Spleen (tissue), 11 donors: ENCODE measurements around the gene SSTR5. TPM values are rescaled to one million over a fixed set of nuclear protein-coding genes. Genes with fewer than 3 reads are reported as not detected.
"Not testable (repeated sequence)": the region's sequence is repeated elsewhere in the genome, so short reads cannot be mapped to it uniquely, and the experiment has no call there.

ENCODE experiments used
- DNase-seq: peaks from one replicate; pipeline ENCODE4 v3.0.0-alpha.2; 2020
- H3K27ac ChIP-seq, 8 donors: fragments of 200-600 bp; sonication (generic) in 7 of 8; 1 replicate in 4 of 8; 2 replicates in 4 of 8; pipeline versions ENCODE4 v1.5.0 to v1.8.0; 2016 to 2021; ENCODE audit warnings: inconsistent platforms in 4 of 8, mild to moderate bottlenecking in 4 of 8, moderate library complexity in 1 of 8
- H3K27me3 ChIP-seq, 7 donors: fragments of 200-600 bp; sonication (generic) in 6 of 7; replicated peaks in 1 of 7; 1 replicate in 4 of 7; 2 replicates in 3 of 7; pipeline versions ENCODE4 v1.5.0 to v1.8.0; 2016 to 2021; ENCODE audit warnings: inconsistent platforms in 3 of 7, mild to moderate bottlenecking in 1 of 7
- H3K36me3 ChIP-seq, 6 donors: fragments of 200-600 bp; sonication (generic) in 5 of 6; 1 replicate in 4 of 6; 2 replicates in 2 of 6; pipeline versions ENCODE4 v1.5.0 to v1.8.0; 2016 to 2021; ENCODE audit warnings: inconsistent platforms in 2 of 6
- H3K4me1 ChIP-seq, 6 donors: fragments of 200-600 bp; sonication (generic) in 5 of 6; 1 replicate in 3 of 6; 2 replicates in 3 of 6; pipeline versions ENCODE4 v1.5.0 to v1.8.0; 2016 to 2021; ENCODE audit warnings: inconsistent platforms in 3 of 6
- H3K4me3 ChIP-seq, 8 donors: fragments of 200-600 bp; sonication (generic) in 7 of 8; 1 replicate in 4 of 8; 2 replicates in 4 of 8; pipeline versions ENCODE4 v1.5.0 to v1.8.0; 2016 to 2021; ENCODE audit warnings: inconsistent platforms in 4 of 8, mild to moderate bottlenecking in 4 of 8, moderate library complexity in 2 of 8
- H3K9me3 ChIP-seq, 8 donors: fragments of 200-600 bp; sonication (generic) in 7 of 8; 1 replicate in 4 of 8; 2 replicates in 4 of 8; pipeline versions ENCODE4 v1.5.0 to v1.8.0; 2016 to 2021; ENCODE audit warnings: inconsistent platforms in 4 of 8
- CTCF ChIP-seq, 11 experiments: fragments of 200-600 bp in 7 of 11; fragments of 450-650 bp in 4 of 11; sonication (generic) in 4 of 11; IDR thresholded peaks in 8 of 11; conservative IDR thresholded peaks in 3 of 11; 1 replicate in 7 of 11; 2 replicates in 4 of 11; pipeline versions ENCODE4 v1.4.0 to v1.8.0; 2016 to 2021; ENCODE audit warnings: antibody characterized with exemption in 11 of 11, inconsistent platforms in 4 of 11, mild to moderate bottlenecking in 1 of 11
- POLR2A ChIP-seq, 3 donors: fragments of 450-650 bp; IDR thresholded peaks; one replicate each; pipeline ENCODE4 v1.5.1; 2017; ENCODE audit warnings: antibody characterized with exemption in 3 of 3, mild to moderate bottlenecking in 1 of 3
- POLR2AphosphoS5 ChIP-seq, 3 donors: sonication (generic); formaldehyde crosslinking; IDR thresholded peaks; one replicate each; pipeline ENCODE4 v1.5.1; 2017; ENCODE audit warnings: antibody characterized with exemption in 3 of 3
- WGBS, 5 donors: extraction: QIAGEN DNeasy Blood & Tissue Kit in 3 of 5; methylation state at CpG; one replicate each; pipeline versions ENCODE4 v1.1.5 to v1.1.7; 2013 to 2018; 5-methylcytosine and 5-hydroxymethylcytosine counted together
- intact Hi-C: fragments of 100-400 bp; cut with DNase I; formaldehyde crosslinking; loops from one replicate; pipeline ENCODE4 v1.15.0; 2023; ENCODE audit warnings: low total_unique reads
- polyA plus RNA-seq, 3 donors: library from polyadenylated mRNA; stranded (reverse); fragments of 200-250 nt; gene quantifications; one replicate each; pipeline ENCODE4 v1.2.1, GENCODE V29; 2013
- total RNA-seq, 7 donors: library from RNA; depleted of rRNA in 3 of 7; stranded (reverse); fragments of >200 nt in 3 of 7; fragmentation: NEBNext Ultra II Directional in 4 of 7; extraction: Animal tissue kit (Norgen Biotek cat#: 25700) in 4 of 7; gene quantifications; one replicate each; pipeline versions ENCODE4 v1.1.0 to v1.2.1, GENCODE V29; 2016 to 2021
- donor health status: healthy with polysubstance abuse.
- donor health status: DM: no; HTN: no; CAD: no; lungs with moderate emphysema.
- donor health status: DM: no; HTN: no; CAD: no.
- donor health status: Bipolar disorder and iron deficiency.
- donor health status: healthy.
- donor health status: DM: no; HTN: no; CAD: no.
- donor health status: DM: yes; HTN: yes; CAD: no.

The SSTR5 gene
- total and polyA plus RNA-seq, 10 donors = not detected

DNA sequence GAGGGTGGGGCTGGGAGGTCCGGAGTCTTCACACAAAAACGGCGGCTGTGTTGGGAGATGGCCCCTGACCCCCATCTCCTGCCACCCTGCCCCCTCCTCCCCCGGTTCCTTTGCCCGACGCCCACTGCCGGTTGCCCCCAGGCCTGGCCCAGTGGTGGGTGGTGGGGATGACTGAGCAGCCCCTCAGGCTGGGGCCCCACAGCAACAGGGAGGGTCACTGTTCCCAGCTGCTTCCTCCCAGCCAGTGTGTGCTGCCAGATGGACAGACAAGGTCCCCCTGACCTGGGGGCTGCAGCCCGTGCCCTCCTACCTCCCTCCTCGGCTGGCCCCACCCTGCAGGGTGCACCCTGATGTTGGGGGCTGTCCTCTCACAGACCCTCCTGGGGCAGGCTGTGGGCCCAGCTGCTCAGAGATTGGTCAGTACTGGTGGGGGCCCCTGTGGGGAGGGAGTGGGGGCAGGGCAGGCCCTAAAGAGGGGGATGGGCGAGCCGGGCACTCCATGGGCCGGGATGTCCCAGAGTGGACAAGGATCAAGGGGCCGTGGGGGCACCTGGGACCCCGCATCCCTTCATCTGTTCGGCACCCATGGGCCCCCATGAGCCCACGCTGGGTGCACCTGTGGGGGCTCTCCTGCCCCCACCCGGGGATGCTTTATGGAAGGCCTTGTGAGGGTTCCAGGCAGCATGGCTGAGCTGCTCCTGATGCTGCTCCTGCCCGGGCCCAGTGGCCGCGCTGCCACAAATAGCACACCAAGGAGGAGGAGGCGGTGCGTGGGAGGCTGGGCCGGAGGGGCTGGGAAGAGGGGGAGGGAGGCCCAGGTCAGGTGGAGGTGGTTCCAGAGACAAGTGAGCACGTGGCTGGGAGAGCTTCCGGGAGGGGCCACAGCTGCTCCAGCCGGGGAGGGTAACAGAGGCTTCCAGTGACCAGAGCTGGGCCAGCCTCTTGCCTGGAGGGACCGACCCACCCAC lies 18.4 kb downstream of the SSTR5 start:
- no peak for DNase-seq
- no peak overlapping the region for H3K27ac ChIP-seq
- peaks cover 0 to 7% (median 2%) of the 10 kb centered on the region in 8 donors for H3K9me3 ChIP-seq
- peaks cover 0 to 84% (median 38%) of the 10 kb centered on the region in 7 donors for H3K27me3 ChIP-seq
- H3K4me3 ChIP-seq = no peak overlapping the region
- intact Hi-C loops = no loop called here
- WGBS, 5 donors = 32 to 55% (median 41%) methylated on average over 11 to 27 of the region's 27 CpGs
- no peak for TF ChIP-seq POLR2A (IDR thresholded peaks at IDR 0.05)
- H3K36me3 ChIP-seq = no peaks in the 10 kb centered on the region
- H3K4me1 ChIP-seq = peaks cover 0 to 26% (median 11%) of the 10 kb centered on the region in 6 donors

DNA sequence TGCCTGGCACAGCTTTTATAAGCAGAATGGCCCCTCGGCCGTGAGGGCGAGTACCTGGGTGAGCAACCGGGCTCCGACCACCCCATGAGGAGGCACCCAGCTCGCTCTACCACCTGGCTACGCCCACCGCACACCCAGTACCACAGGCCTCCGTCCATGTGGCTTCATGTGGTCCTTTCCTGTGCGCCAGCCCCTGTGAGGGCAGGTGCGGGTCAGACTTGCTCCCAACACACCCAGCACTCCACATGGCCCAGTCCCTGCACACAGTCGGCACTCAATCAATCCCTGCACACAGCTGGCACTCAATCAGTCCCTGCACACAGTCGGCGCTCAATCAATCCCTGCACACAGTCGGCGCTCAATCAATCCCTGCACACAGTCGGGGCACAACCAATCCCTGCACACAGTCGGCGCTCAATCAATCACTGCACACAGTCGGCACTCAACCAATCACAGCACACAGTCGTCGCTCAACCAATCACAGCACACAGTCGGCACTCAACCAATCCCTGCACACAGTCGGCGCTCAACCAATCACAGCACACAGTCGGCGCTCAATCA lies 19.5 kb downstream of the SSTR5 start:
- Histone ChIP-seq H3K4me1 (peaks cover 0 to 26% (median 11%) of the 10 kb centered on the region in 6 donors), H3K27me3 (peaks cover 0 to 84% (median 35%) of the 10 kb centered on the region in 7 donors), H3K27ac (no peak overlapping the region), H3K4me3 (no peak overlapping the region), H3K36me3 (no peaks in the 10 kb centered on the region), H3K9me3 (no peaks in the 10 kb centered on the region)
- 94 to 97% (median 96%) methylated on average over 25 to 27 of the region's 27 CpGs for WGBS, 5 donors
- no peak for TF ChIP-seq POLR2A (IDR thresholded peaks at IDR 0.05)
- no peak for TF ChIP-seq CTCF (IDR thresholded peaks at IDR 0.05 in 8 of 11, conservative IDR thresholded peaks at IDR 0.05 in 3 of 11)
- no peak for TF ChIP-seq POLR2AphosphoS5 (IDR thresholded peaks at IDR 0.05)
- DNase-seq = no peak
- intact Hi-C loops = no loop called here

DNA sequence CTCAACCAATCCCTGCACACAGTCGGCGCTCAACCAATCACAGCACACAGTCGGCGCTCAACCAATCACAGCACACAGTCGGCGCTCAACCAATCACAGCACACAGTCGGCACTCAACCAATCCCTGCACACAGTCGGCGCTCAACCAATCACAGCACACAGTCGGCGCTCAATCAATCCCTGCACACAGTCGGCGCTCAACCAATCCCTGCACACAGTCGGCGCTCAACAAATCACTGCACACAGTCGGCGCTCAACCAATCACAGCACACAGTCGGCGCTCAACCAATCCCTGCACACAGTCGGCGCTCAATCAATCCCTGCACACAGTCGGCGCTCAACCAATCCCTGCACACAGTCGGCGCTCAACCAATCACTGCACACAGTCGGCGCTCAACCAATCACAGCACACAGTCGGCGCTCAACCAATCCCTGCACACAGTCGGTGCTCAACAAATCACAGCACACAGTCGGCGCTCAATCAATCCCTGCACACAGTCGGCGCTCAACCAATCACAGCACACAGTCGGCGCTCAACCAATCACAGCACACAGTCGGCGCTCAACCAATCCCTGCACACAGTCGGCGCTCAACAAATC lies 20.2 kb downstream of the SSTR5 start:
- DNase-seq, H3K9me3 ChIP-seq, intact Hi-C loops, H3K36me3 ChIP-seq, H3K27ac ChIP-seq, H3K4me3 ChIP-seq: not testable (repeated sequence)
- 91 to 97% (median 96%) methylated on average over 27 to 33 of the region's 40 CpGs for WGBS, 5 donors
- H3K4me1 ChIP-seq = peaks cover 0 to 26% (median 11%) of the 10 kb centered on the region in 6 donors
- peaks cover 0 to 84% (median 33%) of the 10 kb centered on the region in 7 donors for H3K27me3 ChIP-seq

DNA sequence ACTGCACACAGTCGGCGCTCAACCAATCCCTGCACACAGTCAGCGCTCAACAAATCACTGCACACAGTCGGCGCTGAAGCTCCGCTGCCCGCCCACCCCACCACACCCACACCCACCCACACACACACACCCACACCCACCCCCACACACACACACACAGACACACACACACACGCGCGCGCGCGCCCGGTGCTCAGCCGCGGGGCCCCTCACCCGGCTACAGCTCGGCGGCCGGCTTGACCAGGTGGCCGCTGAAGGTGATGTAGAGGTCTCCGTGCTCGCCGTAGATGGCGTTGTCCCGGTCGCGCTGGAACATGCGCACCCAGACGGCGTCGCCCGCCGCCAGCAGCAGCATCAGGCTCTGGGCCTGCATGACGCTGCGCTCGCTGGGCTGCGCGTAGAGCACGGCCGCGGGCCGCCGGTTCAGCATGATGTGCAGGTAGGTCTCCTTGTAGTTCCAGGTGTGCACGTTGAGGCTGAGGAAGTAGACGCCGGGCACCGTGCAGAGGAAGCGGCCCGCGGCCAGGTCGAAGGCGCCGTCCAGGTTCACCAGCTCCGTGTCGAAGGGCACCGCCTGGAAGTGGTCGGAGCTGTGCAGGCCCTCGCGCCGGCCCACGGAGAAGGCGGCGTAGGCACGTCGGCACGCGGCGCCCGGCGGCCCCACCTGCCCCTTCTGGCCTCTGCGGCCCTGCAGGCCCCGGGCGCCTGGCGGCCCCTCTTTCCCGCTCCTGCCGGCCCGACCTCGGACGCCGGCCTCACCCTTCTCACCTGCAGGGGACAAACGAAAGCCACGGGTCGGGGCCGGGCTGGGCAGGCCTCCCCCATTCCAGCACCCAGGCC lies 21.0 kb downstream of the SSTR5 start:
- peaks cover 0 to 84% (median 26%) of the 10 kb centered on the region in 7 donors for H3K27me3 ChIP-seq
- intact Hi-C loops = no loop called here
- H3K4me3 ChIP-seq = no peak overlapping the region
- no peak for DNase-seq
- 36 to 66% (median 46%) methylated on average over 25 to 85 of the region's 85 CpGs for WGBS, 5 donors
- no peaks in the 10 kb centered on the region for H3K9me3 ChIP-seq
- no peak for TF ChIP-seq POLR2AphosphoS5 (IDR thresholded peaks at IDR 0.05)
- TF ChIP-seq POLR2A (IDR thresholded peaks at IDR 0.05) = no peak
- no peak for TF ChIP-seq CTCF (IDR thresholded peaks at IDR 0.05 in 8 of 11, conservative IDR thresholded peaks at IDR 0.05 in 3 of 11)
- no peak overlapping the region for H3K27ac ChIP-seq
- peaks cover 0 to 21% (median 11%) of the 10 kb centered on the region in 6 donors for H3K4me1 ChIP-seq
- no peaks in the 10 kb centered on the region for H3K36me3 ChIP-seq
